SU-DHL-6 (cell line): Measurements from ENCODE around the gene KIAA1210.

ENCODE experiments used
- EZH2phosphoT487 ChIP-seq: fragments of 200-600 bp; sonication (generic), shearing (Covaris generic); conservative IDR thresholded peaks from 2 replicates; pipeline ENCODE4 v1.6.1; 2018; ENCODE audit warnings: mild to moderate bottlenecking, antibody characterized with exemption, low read length, moderate library complexity, mixed read lengths
- TF ChIP-seq, protein P1 (sequence below): fragments of 200-600 bp; sonication (generic); IDR thresholded peaks from one replicate; pipeline ENCODE4 v1.5.1; 2017; ENCODE audit warnings: antibody characterized with exemption, mild to moderate bottlenecking, low read length, moderate library complexity; ENCODE audit not compliant: insufficient read depth, poor library complexity, severe bottlenecking

DNA sequence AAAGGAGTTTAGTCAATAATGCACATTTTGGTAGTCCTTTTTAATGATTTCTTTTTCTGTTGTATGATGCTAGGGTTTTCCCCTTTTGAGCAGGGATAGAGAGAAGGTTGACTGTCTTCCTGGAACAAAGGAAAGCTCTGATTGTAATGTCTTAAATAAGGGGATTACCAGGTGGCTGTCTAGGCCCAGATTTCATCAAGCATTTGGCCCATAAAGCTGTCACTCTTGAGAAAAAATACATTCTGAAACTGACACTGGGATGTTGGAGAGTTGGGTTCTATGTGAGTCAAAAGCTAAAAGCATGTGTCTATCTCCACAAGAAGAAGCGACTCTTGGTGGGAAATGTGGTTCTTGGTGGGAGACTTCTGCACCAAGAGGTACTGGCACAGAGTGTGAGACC lies 26.4 kb downstream of the KIAA1210 start:
- TF ChIP-seq, protein P1, sequence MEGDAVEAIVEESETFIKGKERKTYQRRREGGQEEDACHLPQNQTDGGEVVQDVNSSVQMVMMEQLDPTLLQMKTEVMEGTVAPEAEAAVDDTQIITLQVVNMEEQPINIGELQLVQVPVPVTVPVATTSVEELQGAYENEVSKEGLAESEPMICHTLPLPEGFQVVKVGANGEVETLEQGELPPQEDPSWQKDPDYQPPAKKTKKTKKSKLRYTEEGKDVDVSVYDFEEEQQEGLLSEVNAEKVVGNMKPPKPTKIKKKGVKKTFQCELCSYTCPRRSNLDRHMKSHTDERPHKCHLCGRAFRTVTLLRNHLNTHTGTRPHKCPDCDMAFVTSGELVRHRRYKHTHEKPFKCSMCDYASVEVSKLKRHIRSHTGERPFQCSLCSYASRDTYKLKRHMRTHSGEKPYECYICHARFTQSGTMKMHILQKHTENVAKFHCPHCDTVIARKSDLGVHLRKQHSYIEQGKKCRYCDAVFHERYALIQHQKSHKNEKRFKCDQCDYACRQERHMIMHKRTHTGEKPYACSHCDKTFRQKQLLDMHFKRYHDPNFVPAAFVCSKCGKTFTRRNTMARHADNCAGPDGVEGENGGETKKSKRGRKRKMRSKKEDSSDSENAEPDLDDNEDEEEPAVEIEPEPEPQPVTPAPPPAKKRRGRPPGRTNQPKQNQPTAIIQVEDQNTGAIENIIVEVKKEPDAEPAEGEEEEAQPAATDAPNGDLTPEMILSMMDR: no peak
- no peak for TF ChIP-seq EZH2phosphoT487
